ENCODE measurements around the gene CACNG1.

DNA sequence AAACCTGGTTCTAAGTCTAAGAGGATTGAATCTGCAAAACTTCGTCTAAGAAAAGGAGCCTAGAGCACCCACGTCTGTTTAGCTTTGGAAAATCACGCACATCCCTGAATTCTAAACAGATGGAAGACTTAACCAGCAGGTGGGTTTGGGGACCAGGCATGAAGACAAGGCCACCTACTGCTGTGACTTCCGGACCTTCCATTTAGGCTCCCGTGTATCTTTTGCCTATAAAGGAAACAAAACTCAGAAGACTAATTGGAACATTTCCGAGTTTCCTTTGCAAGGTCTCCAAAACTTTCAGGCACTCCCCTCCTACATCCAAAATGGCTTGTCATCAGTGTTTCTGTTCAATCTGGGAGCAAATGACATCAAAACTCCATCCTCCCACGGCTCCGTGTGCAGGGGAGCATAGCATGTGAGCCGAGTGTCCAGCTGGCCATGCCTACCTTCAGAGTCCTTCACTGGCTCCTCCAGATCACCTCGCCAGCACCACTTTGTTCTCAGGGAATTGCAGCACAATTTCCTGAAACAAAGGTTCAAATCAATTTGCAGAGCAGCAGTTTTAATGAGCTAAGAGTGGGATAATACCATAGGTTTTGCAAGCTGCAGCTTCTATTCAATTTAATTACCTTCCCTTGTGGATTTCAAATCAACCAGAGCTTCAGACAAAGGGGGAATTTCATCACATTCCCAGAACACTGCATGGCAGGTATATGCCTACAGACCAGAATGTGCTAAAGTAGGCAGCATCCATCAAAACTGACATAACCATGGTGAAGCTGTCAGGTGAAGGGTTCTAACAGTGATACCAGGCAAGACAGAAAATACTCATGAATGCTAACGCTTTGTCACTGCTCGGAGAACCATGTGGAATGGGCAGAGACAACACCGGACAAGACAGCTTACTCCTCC, 23.5 kb downstream of the CACNG1 start:
- TF ChIP-seq POLR2A (IDR thresholded peaks at IDR 0.05) (no peak), CTCF (IDR thresholded peaks at IDR 0.05) (no peak), EP300 (IDR thresholded peaks at IDR 0.05) (no peak)
